HepG2 (cell line): ENCODE results near the gene CKS2. TPM values are rescaled to one million over a fixed set of nuclear protein-coding genes. Genes with fewer than 3 reads are reported as not detected.
A peak's percentile ranks its signal among the peaks of the same experiment; 100 is the strongest.

Source experiments
- ARID4A ChIP-seq: sonication (generic); formaldehyde crosslinking; IDR thresholded peaks from 2 replicates; pipeline ENCODE4 v1.5.0; 2020; ENCODE audit warnings: mild to moderate bottlenecking, missing genetic modification reagents, borderline replicate concordance
- HINFP ChIP-seq: sonication (generic); formaldehyde crosslinking; IDR thresholded peaks from 2 replicates; pipeline ENCODE4 v1.4.0; 2020; ENCODE audit warnings: low read depth, mild to moderate bottlenecking, missing genetic modification reagents
- MAFG ChIP-seq: sonication (generic); formaldehyde crosslinking; IDR thresholded peaks from 2 replicates; pipeline ENCODE4 v1.5.1; 2020; ENCODE audit warnings: mild to moderate bottlenecking, missing genetic modification reagents
- NFIC ChIP-seq: IDR thresholded peaks from 2 replicates; pipeline ENCODE4 v1.6.1; 2012; ENCODE audit warnings: mild to moderate bottlenecking, low read length, inconsistent platforms
- PATZ1 ChIP-seq: sonication (generic); formaldehyde crosslinking; IDR thresholded peaks from 2 replicates; pipeline ENCODE4 v1.4.0; 2020; ENCODE audit warnings: missing genetic modification reagents
- PHB2 ChIP-seq: fragments of 450-650 bp; IDR thresholded peaks from 2 replicates; pipeline ENCODE4 v1.6.1; 2018; ENCODE audit not compliant: partially characterized antibody
- PHF21A ChIP-seq: sonication (generic); formaldehyde crosslinking; IDR thresholded peaks from 2 replicates; pipeline ENCODE4 v1.5.0; 2020; ENCODE audit warnings: mild to moderate bottlenecking, missing genetic modification reagents
- TEAD2 ChIP-seq: sonication (generic); formaldehyde crosslinking; IDR thresholded peaks from 2 replicates; pipeline ENCODE4 v1.9.0; 2021; ENCODE audit warnings: missing genetic modification reagents
- TEAD3 ChIP-seq: optimal IDR thresholded peaks from 2 replicates; pipeline ENCODE3; 2016; ENCODE audit warnings: borderline replicate concordance
- ZC3H13 ChIP-seq: sonication (generic); formaldehyde crosslinking; IDR thresholded peaks from 2 replicates; pipeline ENCODE4 v1.8.1; 2023; ENCODE audit warnings: mild to moderate bottlenecking, missing genetic modification reagents, moderate library complexity
- ZNF841 ChIP-seq: sonication (generic); formaldehyde crosslinking; IDR thresholded peaks from 2 replicates; pipeline ENCODE4 v1.8.1; 2023; ENCODE audit warnings: missing genetic modification reagents, borderline replicate concordance
- polyA plus RNA-seq, 8 experiments: library from polyadenylated mRNA; depleted of rRNA in 3 of 8; stranded (reverse) in 7 of 8; unstranded in 1 of 8; fragments of >200 nt; fragmentation: Illumina TruSeq in 4 of 8; extraction: Trizol in 4 of 8; gene quantifications; 2 replicates each; pipeline versions ENCODE4 v1.2.1 to v1.2.3, GENCODE V29; 2011 to 2016; ENCODE audit warnings: low read depth in 4 of 8, missing spikeins in 1 of 8, mixed read lengths in 1 of 8; ENCODE audit not compliant: insufficient read depth in 1 of 8
- total RNA-seq, 5 experiments: library from RNA; depleted of rRNA; stranded (reverse); fragments of >200 nt; fragmentation: Illumina TruSeq; extraction: Trizol; gene quantifications; 2 replicates each; pipeline ENCODE4 v1.2.3, GENCODE V29; 2016; ENCODE audit warnings: low read depth in 1 of 5

CKS2 gene
- total and polyA plus RNA-seq, 2 of the 13 experiments (the other 11 are each of a cell fraction or from before 2014, with no cell fraction given), result 251 to 317 TPM

- no peak for TF ChIP-seq HINFP (CRISPR knock-in tag)
- no peak for TF ChIP-seq PHB2
- no peak for TF ChIP-seq TEAD2 (CRISPR knock-in tag)
- TF ChIP-seq ARID4A, result 0 out of 2 replicates have a peak, but pooled peaks have one; percentile 2
- TF ChIP-seq ZC3H13 (CRISPR knock-in tag), result 0 out of 2 replicates have a peak, but pooled peaks have one; percentile 43
- TF ChIP-seq PATZ1 (CRISPR knock-in tag), result no peak
- TF ChIP-seq ZNF841, result no peak
- TF ChIP-seq PHF21A, result 0 out of 2 replicates have a peak, but pooled peaks have one; percentile 12
- TF ChIP-seq NFIC, result 0 out of 2 replicates have a peak, but pooled peaks have one; percentile 6
- no peak for TF ChIP-seq TEAD3 (CRISPR knock-in tag)
- TF ChIP-seq MAFG (CRISPR knock-in tag), result no peak
- TF ChIP-seq, all 625 proteins: peak for 7
Observed at GRCh38 chr9:89351584-89352300, 40.7 kb downstream of the CKS2 start (continued).
